ENCODE data around the gene ARHGEF16. TPM values are rescaled to one million over a fixed set of nuclear protein-coding genes. Genes with fewer than 3 reads are reported as not detected.

The ARHGEF16 gene
- total RNA-seq, 1 donor from 2014 or later = 10.6 TPM

- Histone ChIP-seq H3K4me1 (peaks cover 3% of the 10 kb centered on the region), H3K4me3 (no peak overlapping the region), H3K27ac (no peak overlapping the region), H3K27me3 (ENCODE audit: low read depth) (no peaks in the 10 kb centered on the region), H3K9me3 (no peaks in the 10 kb centered on the region), H3K36me3 (peaks cover 62% of the 10 kb centered on the region)
- no peak for TF ChIP-seq CTCF (IDR thresholded peaks at IDR 0.05)
- intact Hi-C loops (cut with DNase I) = no loop called here
- no peak for DNase-seq
- ATAC-seq = no peak
Observed at GRCh38 chr1:3498986-3499385, 44.5 kb downstream of the ARHGEF16 start.

DNA sequence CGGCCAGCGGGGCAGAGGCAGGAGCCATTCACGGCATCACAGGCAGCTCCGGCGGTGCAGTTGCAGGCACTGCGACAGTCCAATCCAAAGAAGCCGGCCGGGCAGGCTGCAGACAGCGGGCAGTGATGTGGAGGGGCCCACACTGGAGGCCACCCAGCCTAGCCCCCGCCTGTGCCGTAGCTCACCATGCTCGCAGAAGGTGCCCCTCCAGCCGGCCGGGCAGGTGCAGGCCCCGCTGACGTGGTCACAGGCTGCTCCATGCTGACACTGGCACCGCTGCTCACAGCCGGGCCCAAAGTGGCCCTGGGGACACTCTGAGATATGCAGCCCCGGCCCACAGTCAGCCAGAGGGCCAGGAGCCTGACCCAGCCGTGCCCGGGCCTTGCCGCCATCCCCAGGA is 45.1 kb downstream of the ARHGEF16 start:
- no peaks in the 10 kb centered on the region for H3K27me3 ChIP-seq (ENCODE audit: low read depth)
- H3K9me3 ChIP-seq = no peaks in the 10 kb centered on the region
- peaks cover 7% of the 10 kb centered on the region for H3K4me1 ChIP-seq
- intact Hi-C loops (cut with DNase I) = no loop called here
- no peak for TF ChIP-seq CTCF (IDR thresholded peaks at IDR 0.05)
- no peak overlapping the region for H3K4me3 ChIP-seq
- no peak overlapping the region for H3K27ac ChIP-seq
- DNase-seq = no peak
- peaks cover 65% of the 10 kb centered on the region for H3K36me3 ChIP-seq
- ATAC-seq = no peak

- H3K27ac ChIP-seq = no peak overlapping the region
- H3K9me3 ChIP-seq = no peaks in the 10 kb centered on the region
- H3K27me3 ChIP-seq (ENCODE audit: low read depth) = no peaks in the 10 kb centered on the region
- H3K36me3 ChIP-seq = peaks cover 61% of the 10 kb centered on the region
- no peak for ATAC-seq
- no peak for DNase-seq
- H3K4me1 ChIP-seq = peaks cover 14% of the 10 kb centered on the region
- H3K4me3 ChIP-seq = no peak overlapping the region
- intact Hi-C loops (cut with DNase I) = no loop called here
- TF ChIP-seq CTCF (IDR thresholded peaks at IDR 0.05) = no peak
Observed at GRCh38 chr1:3500265-3500835, 45.9 kb downstream of the ARHGEF16 start.

DNA sequence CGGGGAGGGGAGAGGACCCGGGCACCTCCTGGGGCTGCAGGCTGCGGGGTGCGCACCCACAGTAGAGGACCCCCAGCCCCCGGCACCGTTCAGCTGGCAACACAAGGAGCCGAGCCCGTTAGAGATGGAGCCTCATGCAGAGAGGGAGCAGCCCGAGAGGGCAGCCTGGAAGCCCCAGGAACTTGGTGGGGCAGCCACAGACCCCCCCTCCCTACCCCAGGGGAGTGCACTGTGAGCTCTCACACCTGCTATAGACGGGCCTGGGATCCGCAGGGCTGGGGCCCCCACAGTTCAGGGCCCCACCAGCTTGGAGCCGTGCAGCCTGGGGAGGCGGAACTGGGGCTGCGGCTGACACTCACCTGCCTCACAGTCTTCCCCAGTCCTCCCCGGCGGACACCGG is 47.0 kb downstream of the ARHGEF16 start:
- H3K9me3 ChIP-seq = no peaks in the 10 kb centered on the region
- H3K27ac ChIP-seq = no peak overlapping the region
- DNase-seq (no peak), ATAC-seq (no peak)
- peaks cover 14% of the 10 kb centered on the region for H3K4me1 ChIP-seq
- no peak for TF ChIP-seq CTCF (IDR thresholded peaks at IDR 0.05)
- H3K36me3 ChIP-seq = peaks cover 57% of the 10 kb centered on the region
- H3K4me3 ChIP-seq = no peak overlapping the region
- intact Hi-C loops (cut with DNase I) = no loop called here
- no peaks in the 10 kb centered on the region for H3K27me3 ChIP-seq (ENCODE audit: low read depth)

DNA sequence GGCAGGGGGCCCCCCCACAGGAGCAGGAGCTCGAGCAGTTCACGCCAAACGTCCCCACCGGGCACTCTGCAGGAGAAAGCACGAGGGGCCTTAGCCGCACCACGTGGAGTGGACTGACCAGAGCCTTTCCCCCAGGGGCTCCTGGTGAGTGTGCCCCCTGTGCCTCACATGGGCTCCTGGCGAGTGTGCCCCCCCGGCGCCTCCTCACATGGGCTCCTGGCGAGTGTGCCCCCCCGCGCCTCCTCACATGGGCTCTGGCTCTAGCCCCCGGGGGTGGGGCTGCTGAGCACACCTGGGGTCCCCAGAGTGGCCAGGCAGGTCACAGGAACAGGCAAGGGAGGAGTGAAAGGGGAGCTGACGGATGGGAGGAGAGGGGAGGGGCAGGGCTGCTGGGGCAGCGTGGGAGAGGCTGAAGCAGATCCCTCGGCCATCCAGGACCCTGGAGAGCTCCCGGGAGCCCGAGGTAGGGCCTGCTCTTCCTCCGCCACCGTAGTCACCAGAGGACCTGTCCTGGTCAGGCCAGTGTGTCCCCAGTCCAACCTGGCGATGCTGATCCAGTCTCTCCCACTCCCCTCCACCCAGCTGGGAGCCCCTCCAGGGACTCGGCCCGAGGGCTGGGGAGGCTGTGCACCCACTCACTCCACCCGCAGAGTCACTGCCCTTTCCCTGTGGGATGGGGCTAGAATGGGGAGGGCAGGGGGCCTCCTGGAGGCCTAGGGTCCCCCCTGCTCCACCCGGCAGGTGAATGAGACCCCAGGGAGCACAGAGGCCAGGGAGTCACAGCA is 47.6 kb downstream of the ARHGEF16 start:
- no peaks in the 10 kb centered on the region for H3K27me3 ChIP-seq (ENCODE audit: low read depth)
- peaks cover 58% of the 10 kb centered on the region for H3K36me3 ChIP-seq
- ATAC-seq = peak; percentile 74 to 86
- intact Hi-C loops (cut with DNase I) = no loop called here
- no peak for TF ChIP-seq CTCF (IDR thresholded peaks at IDR 0.05)
- H3K27ac ChIP-seq = no peak overlapping the region
- no peaks in the 10 kb centered on the region for H3K9me3 ChIP-seq
- peaks cover 14% of the 10 kb centered on the region for H3K4me1 ChIP-seq
- peak; percentile 82 for DNase-seq
- H3K4me3 ChIP-seq = no peak overlapping the region
